B cell (primary cell): ENCODE results near the gene LAMA3. TPM values are rescaled to one million over a fixed set of nuclear protein-coding genes. Genes with fewer than 3 reads are reported as not detected.

Experiments
- ATAC-seq: fragments of 200-7000 bp; cut with Tn5 transposase; one replicate; pipeline ENCODE4 v1.10.0; 2021; ENCODE audit warnings: low read depth, mild to moderate bottlenecking, moderate number of reproducible peaks, moderate library complexity
- CTCF ChIA-PET: fragments of 350-600 bp; sonication (Branson Sonifier 250); formaldehyde crosslinking; loops from one replicate; lab custom pipeline; 2021; ENCODE audit warnings: antibody characterized with exemption, inconsistent platforms; lab: Charles Lee
- POLR2A ChIA-PET: fragments of 350-600 bp; sonication (Branson Sonifier 250); formaldehyde crosslinking; loops from one replicate; lab custom pipeline; 2021; ENCODE audit warnings: antibody characterized with exemption; lab: Charles Lee
- DNase-seq: peaks from one replicate; pipeline ENCODE4 v3.0.0; 2013
- H2AFZ ChIP-seq: 2 replicates; pipeline ENCODE4 v1.6.1; 2012; ENCODE audit warnings: mild to moderate bottlenecking, low read depth, low read length; ENCODE audit not compliant: insufficient read depth, poor library complexity, severe bottlenecking
- H3K27ac ChIP-seq, 2 donors: 1 replicate in 1 of 2; 2 replicates in 1 of 2; pipeline ENCODE4 v1.5.1; 2012 to 2013; ENCODE audit warnings: low read length in 2 of 2, mild to moderate bottlenecking in 2 of 2, moderate library complexity in 1 of 2
- H3K27me3 ChIP-seq, 4 experiments: fragments of 200-600 bp in 1 of 4; sonication (generic) in 1 of 4; replicated peaks in 1 of 4; 1 replicate in 2 of 4; 2 replicates in 2 of 4; pipeline versions ENCODE4 v1.6.1 to v1.7.0; 2013 to 2016; ENCODE audit warnings: low read length in 3 of 4, mild to moderate bottlenecking in 2 of 4, mixed read lengths in 1 of 4, moderate library complexity in 1 of 4; ENCODE audit not compliant: insufficient read depth in 4 of 4, control insufficient read depth in 3 of 4; ENCODE audit errors: control extremely low read depth in 1 of 4
- H3K36me3 ChIP-seq, 2 experiments: replicated peaks in 1 of 2; 1 replicate in 1 of 2; 2 replicates in 1 of 2; pipeline versions ENCODE4 v1.6.1 to v1.7.1; 2013; ENCODE audit warnings: low read length in 1 of 2; ENCODE audit not compliant: insufficient read depth in 2 of 2, control insufficient read depth in 1 of 2; ENCODE audit errors: control extremely low read depth in 1 of 2, extremely low read depth in 1 of 2
- H3K4me1 ChIP-seq, 2 donors: fragments of 200-600 bp in 1 of 2; sonication (generic) in 1 of 2; 1 replicate in 1 of 2; 2 replicates in 1 of 2; pipeline versions ENCODE4 v1.5.1 to v1.6.1; 2013 to 2017; ENCODE audit warnings: low read length in 2 of 2; ENCODE audit not compliant: control insufficient read depth in 2 of 2, insufficient read depth in 2 of 2
- H3K4me2 ChIP-seq: replicated peaks from 2 replicates; pipeline ENCODE3; 2012; ENCODE audit warnings: mild to moderate bottlenecking, low read depth, low read length; ENCODE audit not compliant: poor library complexity, severe bottlenecking
- H3K4me3 ChIP-seq, 5 experiments: fragments of 200-600 bp in 1 of 5; sonication (generic) in 1 of 5; 1 replicate in 3 of 5; 2 replicates in 2 of 5; pipeline versions ENCODE4 v1.5.1 to v1.7.0; 2011 to 2016; ENCODE audit warnings: low read length in 4 of 5, mild to moderate bottlenecking in 4 of 5, low read depth in 2 of 5, control low read depth in 1 of 5, moderate library complexity in 1 of 5; ENCODE audit not compliant: insufficient read depth in 1 of 5; ENCODE audit errors: control extremely low read depth in 1 of 5, extremely low read depth in 1 of 5
- H3K79me2 ChIP-seq: fragments of 200-600 bp; sonication (generic); one replicate; pipeline ENCODE4 v1.6.0; 2016; ENCODE audit warnings: low read length; ENCODE audit not compliant: control insufficient read depth, insufficient read depth
- H3K9ac ChIP-seq: fragments of 200-600 bp; sonication (generic); 2 replicates; pipeline ENCODE4 v1.6.1; 2017; ENCODE audit warnings: mild to moderate bottlenecking, low read length, moderate library complexity
- H3K9me3 ChIP-seq, 3 donors: one replicate each; pipeline versions ENCODE4 v1.6.1 to v1.7.1; 2013; ENCODE audit warnings: low read length in 2 of 3; ENCODE audit not compliant: control insufficient read depth in 2 of 3, insufficient read depth in 1 of 3; ENCODE audit errors: control extremely low read depth in 1 of 3
- H4K20me1 ChIP-seq: 2 replicates; pipeline ENCODE4 v1.6.0; 2012; ENCODE audit warnings: mild to moderate bottlenecking, low read length; ENCODE audit not compliant: insufficient read depth, control insufficient read depth, poor library complexity, severe bottlenecking
- H3K27ac Mint-ChIP-seq: one replicate; pipeline ENCODE4 v1.8.0; 2021; ENCODE audit warnings: mixed read lengths
- H3K27me3 Mint-ChIP-seq: one replicate; pipeline ENCODE4 v1.8.0; 2021; ENCODE audit warnings: mixed read lengths
- H3K4me1 Mint-ChIP-seq: one replicate; pipeline ENCODE4 v1.8.0; 2021; ENCODE audit warnings: mixed read lengths
- H3K4me3 Mint-ChIP-seq: one replicate; pipeline ENCODE4 v1.8.0; 2021; ENCODE audit warnings: mixed read lengths
- H3K9me3 Mint-ChIP-seq: one replicate; pipeline ENCODE4 v1.8.0; 2022; ENCODE audit warnings: mixed read lengths; ENCODE audit not compliant: insufficient read depth
- CTCF ChIP-seq: fragments of 200-600 bp; IDR thresholded peaks from one replicate; pipeline ENCODE4 v1.8.0; 2022; ENCODE audit warnings: antibody characterized with exemption, mild to moderate bottlenecking
- EZH2 ChIP-seq: IDR thresholded peaks from 2 replicates; pipeline ENCODE4 v1.6.1; 2012; ENCODE audit warnings: borderline replicate concordance, low read depth, mild to moderate bottlenecking, moderate library complexity, low read length; ENCODE audit not compliant: insufficient read depth, poor library complexity, severe bottlenecking
- WGBS: methylation state at CpG from one replicate; pipeline ENCODE4 v1.1.5; 2013; ENCODE audit warnings: missing lambda C conversion rate; ENCODE audit not compliant: insufficient coverage; 5-methylcytosine and 5-hydroxymethylcytosine counted together
- intact Hi-C: fragments of 100-400 bp; cut with micrococcal nuclease; formaldehyde crosslinking; loops from one replicate; pipeline ENCODE4 v1.10.0; 2022
- polyA plus RNA-seq: library from polyadenylated mRNA; depleted of rRNA; stranded (reverse); fragments of >200 nt; gene quantifications from 2 replicates; pipeline ENCODE4 v1.2.3, GENCODE V29; 2012
- total RNA-seq, 2 donors: library from RNA; stranded (reverse); fragments of 120-200 nt in 1 of 2; gene quantifications; 1 replicate in 1 of 2; 2 replicates in 1 of 2; pipeline versions ENCODE4 v1.2.3 to v1.2.4, GENCODE V29; 2013 to 2022

LAMA3 gene
- total and polyA plus RNA-seq, 2 donors (not counting 1 experiment from before 2014, with no cell fraction given) = 0.03 to 0.32 TPM

GRCh38 chr18:23893653-23894052 is 204.4 kb downstream of the LAMA3 start:
- ATAC-seq = no peak
- Mint-ChIP-seq H3K9me3 (no peaks in the 10 kb centered on the region), H3K27me3 (no peaks in the 10 kb centered on the region), H3K4me1 (no peaks in the 10 kb centered on the region), H3K27ac (no peak overlapping the region), H3K4me3 (no peak overlapping the region)
- no peaks in the 10 kb centered on the region for H3K9me3 ChIP-seq
- H3K9ac ChIP-seq = no peak overlapping the region
- H3K4me2 ChIP-seq = no peak overlapping the region
- H4K20me1 ChIP-seq = no peaks in the 10 kb centered on the region
- H3K27me3 ChIP-seq = no peaks in the 10 kb centered on the region
- no peaks in the 10 kb centered on the region for H3K79me2 ChIP-seq
- no peak for DNase-seq
- H3K4me3 ChIP-seq = no peak overlapping the region
- POLR2A ChIA-PET = no interaction called here
- intact Hi-C loops = no loop called here
- no peak overlapping the region for H3K27ac ChIP-seq
- 93% methylated on average over 5 of the region's 5 CpGs for WGBS
- TF ChIP-seq CTCF (no peak), EZH2 (no peak)
- CTCF ChIA-PET = interaction anchor here (0.7 kb wide), 1 partner anchor 25 kb away, joined by 3 read pairs; no protein-coding TSS in a partner anchor
- H3K36me3 ChIP-seq = no peaks in the 10 kb centered on the region
- H3K4me1 ChIP-seq = no peaks in the 10 kb centered on the region
- H2AFZ ChIP-seq = no peak overlapping the region

DNA sequence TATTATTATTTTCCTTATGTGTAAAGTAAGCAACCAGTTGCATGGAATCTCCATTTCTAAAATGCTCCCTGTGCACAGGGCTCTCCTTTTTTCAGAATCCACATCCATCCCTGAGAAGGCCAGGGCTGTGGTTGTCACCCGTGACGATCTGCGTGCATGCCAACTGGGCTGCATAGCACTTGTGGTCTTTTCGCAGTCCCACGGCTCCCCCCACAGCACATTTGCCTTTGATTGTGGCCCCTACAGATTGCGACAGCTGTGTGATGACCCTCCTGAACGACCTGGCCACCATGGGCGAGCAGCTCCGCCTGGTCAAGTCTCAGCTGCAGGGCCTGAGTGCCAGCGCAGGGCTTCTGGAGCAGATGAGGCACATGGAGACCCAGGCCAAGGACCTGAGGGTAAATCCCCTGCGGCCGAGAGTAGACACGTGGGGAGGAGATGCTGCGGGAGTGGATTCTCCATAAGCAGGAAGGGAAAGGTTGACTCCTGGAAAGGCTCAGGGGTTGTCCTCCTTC is 205.5 kb downstream of the LAMA3 start:
- H3K4me1 Mint-ChIP-seq = no peaks in the 10 kb centered on the region
- ATAC-seq (no peak), DNase-seq (no peak)
- Histone ChIP-seq H3K27ac (no peak overlapping the region), H3K4me3 (no peak overlapping the region), H3K27me3 (no peaks in the 10 kb centered on the region), H4K20me1 (no peaks in the 10 kb centered on the region), H3K9ac (no peak overlapping the region), H3K79me2 (no peaks in the 10 kb centered on the region), H3K4me1 (no peaks in the 10 kb centered on the region), H3K36me3 (no peaks in the 10 kb centered on the region), H2AFZ (no peak overlapping the region), H3K4me2 (no peak overlapping the region), H3K9me3 (no peaks in the 10 kb centered on the region)
- H3K9me3 Mint-ChIP-seq = no peaks in the 10 kb centered on the region
- ChIA-PET CTCF (interaction anchor here (0.7 kb wide), 1 partner anchor 24 kb away, joined by 3 read pairs; no protein-coding TSS in a partner anchor), POLR2A (no interaction called here)
- H3K27me3 Mint-ChIP-seq = no peaks in the 10 kb centered on the region
- H3K4me3 Mint-ChIP-seq = no peak overlapping the region
- WGBS = 96% methylated on average over 14 of the region's 14 CpGs
- no peak for TF ChIP-seq EZH2
- no peak for TF ChIP-seq CTCF
- intact Hi-C loops = no loop called here
- H3K27ac Mint-ChIP-seq = no peak overlapping the region
